ENCODE results near the gene PTPRD. TPM values are rescaled to one million over a fixed set of nuclear protein-coding genes. Genes with fewer than 3 reads are reported as not detected.
"Not testable (repeated sequence)": the region's sequence is repeated elsewhere in the genome, so short reads cannot be mapped to it uniquely, and the experiment has no call there.

The PTPRD gene
- total RNA-seq, 3 donors from 2014 or later: 2.9 to 5.4 (median 3.6) TPM

DNA sequence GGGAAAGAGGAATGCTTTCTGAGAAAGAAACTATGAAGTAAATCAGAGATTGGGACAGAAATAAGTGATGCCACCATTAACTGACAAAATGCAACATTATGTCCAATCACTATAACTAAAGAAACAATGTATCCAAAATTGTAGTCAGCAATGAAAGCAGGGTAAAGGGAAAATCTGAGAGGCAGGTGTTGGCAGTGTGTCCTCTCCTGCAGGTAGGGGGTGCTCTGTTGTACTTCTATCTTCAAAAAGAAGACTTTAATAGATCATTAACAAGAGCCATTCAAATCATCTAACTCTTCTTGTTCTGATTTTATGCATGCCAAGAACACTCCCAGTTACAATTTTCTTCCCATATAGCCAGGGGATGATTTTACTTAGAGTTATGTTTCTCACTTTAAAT, 1275.7 kb downstream of the PTPRD start:
- Histone ChIP-seq H3K9me3 (no peaks in the 10 kb centered on the region), H3K4me3 (no peak overlapping the region), H3K4me1 (no peaks in the 10 kb centered on the region), H3K27ac (no peak overlapping the region), H3K36me3 (no peaks in the 10 kb centered on the region), H3K27me3 (no peaks in the 10 kb centered on the region)
- TF ChIP-seq POLR2AphosphoS5 (IDR thresholded peaks at IDR 0.05): no peak
- TF ChIP-seq, protein P1, sequence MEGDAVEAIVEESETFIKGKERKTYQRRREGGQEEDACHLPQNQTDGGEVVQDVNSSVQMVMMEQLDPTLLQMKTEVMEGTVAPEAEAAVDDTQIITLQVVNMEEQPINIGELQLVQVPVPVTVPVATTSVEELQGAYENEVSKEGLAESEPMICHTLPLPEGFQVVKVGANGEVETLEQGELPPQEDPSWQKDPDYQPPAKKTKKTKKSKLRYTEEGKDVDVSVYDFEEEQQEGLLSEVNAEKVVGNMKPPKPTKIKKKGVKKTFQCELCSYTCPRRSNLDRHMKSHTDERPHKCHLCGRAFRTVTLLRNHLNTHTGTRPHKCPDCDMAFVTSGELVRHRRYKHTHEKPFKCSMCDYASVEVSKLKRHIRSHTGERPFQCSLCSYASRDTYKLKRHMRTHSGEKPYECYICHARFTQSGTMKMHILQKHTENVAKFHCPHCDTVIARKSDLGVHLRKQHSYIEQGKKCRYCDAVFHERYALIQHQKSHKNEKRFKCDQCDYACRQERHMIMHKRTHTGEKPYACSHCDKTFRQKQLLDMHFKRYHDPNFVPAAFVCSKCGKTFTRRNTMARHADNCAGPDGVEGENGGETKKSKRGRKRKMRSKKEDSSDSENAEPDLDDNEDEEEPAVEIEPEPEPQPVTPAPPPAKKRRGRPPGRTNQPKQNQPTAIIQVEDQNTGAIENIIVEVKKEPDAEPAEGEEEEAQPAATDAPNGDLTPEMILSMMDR (IDR thresholded peaks at IDR 0.05): no peak
- no peak for TF ChIP-seq POLR2A (IDR thresholded peaks at IDR 0.05)
- DNase-seq (ENCODE audit: low spot score in 2 of 2): no peak
- intact Hi-C loops (cut with DNase I; ENCODE audit: low total_unique reads): no loop called here

DNA sequence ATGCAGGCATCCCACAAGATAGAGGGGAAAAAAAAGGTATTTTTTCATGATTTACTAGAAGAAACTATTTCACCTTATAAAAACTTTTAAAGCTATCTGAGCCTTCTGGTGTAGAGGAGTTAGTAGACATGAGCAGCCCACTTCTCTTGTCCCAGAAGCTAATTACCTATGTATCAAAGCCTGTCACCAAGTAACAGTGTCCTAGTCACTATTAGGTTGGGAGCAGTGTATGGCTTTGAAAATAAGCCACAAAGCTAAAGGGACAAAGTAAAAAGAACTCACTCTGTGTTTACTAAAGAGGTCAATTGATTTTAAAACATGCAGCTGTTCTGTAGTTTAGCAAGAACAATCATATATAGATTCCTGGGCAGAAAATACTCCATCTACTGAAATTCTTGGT, 1286.1 kb downstream of the PTPRD start:
- TF ChIP-seq, protein P1 (IDR thresholded peaks at IDR 0.05): no peak
- TF ChIP-seq POLR2AphosphoS5 (IDR thresholded peaks at IDR 0.05) (no peak), POLR2A (IDR thresholded peaks at IDR 0.05) (no peak)
- Histone ChIP-seq H3K27me3 (peaks cover 0 to 6% of the 10 kb centered on the region in 2 donors), H3K4me3 (no peak overlapping the region), H3K27ac (no peak overlapping the region), H3K9me3 (no peaks in the 10 kb centered on the region), H3K36me3 (no peaks in the 10 kb centered on the region), H3K4me1 (no peaks in the 10 kb centered on the region)
- no peak for DNase-seq (ENCODE audit: low spot score in 2 of 2)
- intact Hi-C loops (cut with DNase I; ENCODE audit: low total_unique reads): no loop called here

DNA sequence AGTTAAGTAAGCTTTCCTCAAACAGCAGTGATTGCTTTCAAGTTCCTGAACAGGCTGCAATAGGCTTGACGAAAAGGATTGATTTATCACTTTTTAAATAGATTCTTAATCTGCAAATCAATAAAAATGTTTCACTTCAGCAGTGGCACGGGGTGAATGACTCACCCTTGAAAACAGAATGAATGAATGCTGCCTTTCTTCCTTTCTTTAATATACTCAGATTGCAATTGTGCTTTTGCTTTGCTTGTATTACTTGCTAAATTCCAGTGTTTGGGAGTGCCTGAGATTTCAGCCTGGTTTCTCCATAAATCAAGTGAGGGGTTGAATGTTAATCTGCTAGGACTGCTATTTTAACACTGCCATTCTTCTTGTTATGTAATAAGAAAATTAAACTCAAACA, 1293.8 kb downstream of the PTPRD start:
- TF ChIP-seq POLR2AphosphoS5 (IDR thresholded peaks at IDR 0.05) (no peak), POLR2A (IDR thresholded peaks at IDR 0.05) (no peak)
- TF ChIP-seq, protein P1 (IDR thresholded peaks at IDR 0.05): no peak
- H3K4me3 ChIP-seq: no peak overlapping the region

DNA sequence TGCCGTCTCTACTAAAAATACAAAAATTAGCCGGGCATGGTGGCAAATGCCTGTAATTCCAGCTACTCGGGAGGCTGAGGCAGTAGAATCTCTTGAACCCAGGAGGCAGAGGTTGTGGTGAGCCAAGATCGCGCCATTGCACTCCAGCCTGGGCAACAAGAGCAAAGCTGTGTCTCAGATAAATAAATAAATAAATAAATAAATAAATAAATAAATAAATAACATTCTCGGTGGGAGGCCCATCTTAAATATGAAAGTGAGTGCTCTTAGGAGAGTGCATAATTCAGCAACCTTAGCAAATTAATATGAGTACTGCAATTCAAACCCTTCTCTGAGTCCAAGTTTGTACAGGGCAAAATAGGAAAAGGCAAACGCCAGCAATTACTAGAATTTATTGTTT, 1302.1 kb downstream of the PTPRD start:
- intact Hi-C loops (cut with DNase I; ENCODE audit: low total_unique reads); H3K36me3 ChIP-seq; H3K27ac ChIP-seq; H3K4me3 ChIP-seq; H3K27me3 ChIP-seq; H3K9me3 ChIP-seq; DNase-seq (ENCODE audit: low spot score in 2 of 2); H3K4me1 ChIP-seq: not testable (repeated sequence)

More for the DNA sequence above, 1293.8 kb downstream of the PTPRD start:
- Histone ChIP-seq H3K36me3 (no peaks in the 10 kb centered on the region), H3K4me1 (no peaks in the 10 kb centered on the region), H3K9me3 (no peaks in the 10 kb centered on the region), H3K27me3 (no peaks in the 10 kb centered on the region), H3K27ac (no peak overlapping the region)
- no peak for DNase-seq (ENCODE audit: low spot score in 2 of 2)
- intact Hi-C loops (cut with DNase I; ENCODE audit: low total_unique reads): no loop called here

DNA sequence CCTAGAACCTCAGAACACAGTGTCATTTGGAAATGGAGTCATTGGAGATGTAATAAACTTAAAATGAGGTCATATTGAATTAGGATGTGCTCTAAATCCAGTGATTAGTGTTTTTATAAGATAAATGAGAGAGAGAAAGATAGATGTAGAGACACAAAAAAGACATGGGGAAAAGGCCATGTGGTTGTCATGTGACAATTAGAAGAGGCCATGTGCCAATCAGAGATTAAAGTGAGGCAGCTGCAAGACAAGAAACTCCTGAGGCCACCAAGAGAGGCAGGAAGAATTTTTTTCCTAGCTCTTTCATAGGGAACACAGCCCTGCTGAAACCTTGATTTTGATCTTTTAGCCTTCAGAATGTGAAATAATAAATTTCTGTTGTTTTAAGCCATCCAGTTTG, 1307.2 kb downstream of the PTPRD start:
- H3K9me3 ChIP-seq: no peaks in the 10 kb centered on the region
- intact Hi-C loops (cut with DNase I; ENCODE audit: low total_unique reads): no loop called here

More for the DNA sequence above, 1307.2 kb downstream of the PTPRD start:
- Histone ChIP-seq H3K36me3 (no peaks in the 10 kb centered on the region), H3K27me3 (no peaks in the 10 kb centered on the region), H3K27ac (no peak overlapping the region), H3K4me1 (no peaks in the 10 kb centered on the region), H3K4me3 (no peak overlapping the region)
- TF ChIP-seq, protein P1 (IDR thresholded peaks at IDR 0.05): no peak
- TF ChIP-seq POLR2A (IDR thresholded peaks at IDR 0.05) (no peak), POLR2AphosphoS5 (IDR thresholded peaks at IDR 0.05) (no peak)
- DNase-seq (ENCODE audit: low spot score in 2 of 2): no peak
